HL-60/S4 treated with phorbol 12-myristate 13-acetate at 8.2 ng/mL for 4 days and 3 days (cell line): ENCODE data around the gene USPL1.

Experiments
- in situ Hi-C: fragments of 300-500 bp; cut with MboI; formaldehyde crosslinking; loops from 2 replicates; pipeline ENCODE4 v1.15.0; 2022; ENCODE audit warnings: low sequenced_read_pairs

Gene USPL1

DNA sequence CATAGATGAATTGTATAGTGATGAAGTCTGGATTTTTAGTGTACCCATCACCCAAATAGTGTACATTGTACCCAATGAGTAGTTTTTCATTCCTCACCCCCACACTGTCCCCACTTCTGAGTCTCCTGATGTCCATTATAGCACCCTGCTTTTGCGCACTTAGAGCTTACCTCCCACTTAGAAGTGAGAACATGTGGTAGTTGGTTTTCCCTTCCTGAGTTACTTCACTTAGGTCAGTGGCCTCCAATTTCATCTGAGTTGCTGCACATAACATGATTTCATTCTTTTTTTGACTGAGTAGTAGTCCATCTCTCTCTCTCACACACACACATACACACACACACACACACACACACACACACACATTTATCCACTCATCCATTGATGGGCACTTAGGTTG is 74.4 kb downstream of the USPL1 start:
- in situ Hi-C loops = no loop called here

DNA sequence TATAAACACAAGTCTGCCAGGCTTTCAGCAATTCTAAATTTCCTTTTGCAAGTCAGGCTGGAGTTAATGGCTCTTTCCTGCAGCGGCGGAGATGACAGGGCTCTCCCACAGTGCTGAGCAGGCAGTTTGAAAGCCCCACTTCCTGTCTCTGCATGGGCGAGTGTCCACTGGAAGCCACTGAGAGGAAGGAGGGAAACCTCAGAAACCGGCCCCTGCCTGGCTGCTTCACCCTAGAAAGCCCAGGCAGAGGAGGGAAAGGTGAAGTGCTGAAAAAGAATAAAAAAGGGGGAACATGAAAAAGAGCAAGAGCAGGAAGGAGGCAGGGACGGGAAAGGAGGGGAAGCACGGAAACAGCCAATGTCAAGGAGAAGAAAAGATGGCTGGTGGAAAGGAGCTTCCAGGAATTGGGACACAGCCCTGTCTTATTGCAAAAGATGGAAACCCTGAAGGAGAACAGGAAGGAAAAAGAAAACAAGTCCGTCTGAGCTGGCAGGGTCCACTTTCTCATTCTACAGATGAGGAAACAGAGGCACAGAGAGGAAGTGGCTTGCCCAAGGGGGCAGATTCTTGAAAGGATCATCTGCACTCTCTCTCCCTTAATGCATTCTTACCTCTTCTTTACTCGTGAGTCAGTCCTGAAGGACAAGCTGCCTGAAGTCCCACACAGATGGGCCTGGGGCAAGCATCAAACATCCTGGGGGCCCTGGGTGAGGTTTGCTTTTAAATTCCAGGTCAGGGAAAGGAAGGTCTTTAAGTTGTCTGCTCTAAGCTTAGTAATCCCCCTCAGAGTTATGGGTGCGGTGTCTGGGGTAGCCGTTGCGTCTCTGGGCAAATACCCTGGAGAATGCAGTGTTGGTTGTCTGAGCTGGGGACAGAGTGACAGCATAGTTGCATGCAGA is 78.8 kb downstream of the USPL1 start:
- in situ Hi-C loops = no loop called here

DNA sequence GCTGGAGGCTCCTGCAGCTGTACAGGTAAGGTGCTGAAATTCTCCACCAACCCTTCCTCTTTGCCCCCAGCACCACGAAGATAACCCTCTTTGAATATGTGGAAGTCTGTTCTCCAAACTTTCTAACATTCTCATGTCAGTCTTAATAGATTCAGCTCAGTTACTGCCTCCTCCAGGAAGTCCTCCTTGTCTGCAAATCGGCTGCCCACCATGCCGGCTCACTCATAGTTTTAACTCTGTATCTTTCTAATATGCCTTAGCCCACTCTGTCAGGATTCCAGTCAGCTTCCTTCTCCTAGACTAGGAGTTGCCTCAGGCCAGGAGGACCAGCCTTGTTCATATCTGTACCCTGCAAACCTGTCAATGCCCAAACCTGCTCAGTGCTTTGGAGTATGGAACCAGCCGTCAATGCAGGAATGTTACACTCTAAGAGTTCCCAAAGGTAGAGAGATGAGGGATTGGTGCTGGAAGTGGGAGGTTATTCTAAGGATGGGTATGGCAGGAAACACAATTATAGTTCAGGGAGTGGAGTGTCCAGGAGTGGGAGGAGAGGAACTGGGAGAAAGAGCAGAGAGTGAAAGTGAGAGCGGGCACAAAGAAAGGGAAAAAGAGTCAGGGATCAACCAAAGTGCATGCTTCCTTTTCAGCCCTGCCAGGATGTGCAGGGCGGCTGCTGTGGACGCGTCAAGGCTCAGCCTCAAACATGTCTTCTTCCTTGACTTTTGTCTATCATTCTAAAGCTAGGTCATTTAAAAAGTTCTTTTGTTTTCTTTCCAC is 79.6 kb downstream of the USPL1 start:
- in situ Hi-C loops = no loop called here

DNA sequence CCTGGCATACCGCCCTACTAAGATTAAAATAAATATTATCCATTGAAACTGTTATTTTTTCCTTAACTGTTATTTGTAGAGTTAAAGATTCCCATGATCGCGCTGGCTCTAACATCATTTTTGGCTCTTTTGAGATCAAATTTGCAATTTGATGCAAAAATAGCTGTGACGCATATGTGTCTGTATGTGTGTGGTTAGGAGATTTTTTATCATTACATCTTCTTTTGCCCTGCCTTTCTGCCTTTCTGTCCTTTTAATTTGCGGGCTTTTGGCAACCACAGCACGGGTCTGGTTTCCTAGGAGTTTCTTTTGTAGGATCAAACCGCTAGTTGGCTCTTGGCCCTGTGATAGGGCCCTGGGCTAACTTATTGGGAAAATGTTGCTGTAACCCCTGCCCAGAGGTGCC is 80.3 kb downstream of the USPL1 start:
- in situ Hi-C loops = no loop called here

DNA sequence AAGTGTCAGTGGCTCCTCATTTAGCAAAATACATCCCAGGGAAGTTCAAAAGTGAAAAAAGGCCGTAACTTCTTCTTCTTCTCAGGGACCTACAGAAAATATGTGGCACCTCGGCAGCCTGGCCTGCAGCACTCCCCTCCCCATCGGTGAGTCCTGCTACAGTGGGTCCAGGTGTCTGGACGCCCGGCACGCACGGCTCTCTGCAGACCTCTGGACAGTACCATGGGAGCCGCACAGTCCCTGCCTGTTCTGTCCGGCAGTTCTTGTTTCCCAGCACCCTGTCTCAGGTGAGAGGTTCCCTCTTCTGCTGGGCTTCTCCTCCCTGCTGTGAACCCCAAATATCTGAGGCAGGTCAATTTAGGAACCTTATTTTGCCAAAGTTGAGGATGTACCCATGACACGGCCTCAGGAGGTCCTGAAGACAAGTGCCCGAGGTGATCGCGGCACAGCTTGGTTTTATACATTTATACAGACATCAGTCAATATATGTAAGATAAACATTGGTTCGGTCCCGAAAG is 80.8 kb downstream of the USPL1 start:
- in situ Hi-C loops = no loop called here

DNA sequence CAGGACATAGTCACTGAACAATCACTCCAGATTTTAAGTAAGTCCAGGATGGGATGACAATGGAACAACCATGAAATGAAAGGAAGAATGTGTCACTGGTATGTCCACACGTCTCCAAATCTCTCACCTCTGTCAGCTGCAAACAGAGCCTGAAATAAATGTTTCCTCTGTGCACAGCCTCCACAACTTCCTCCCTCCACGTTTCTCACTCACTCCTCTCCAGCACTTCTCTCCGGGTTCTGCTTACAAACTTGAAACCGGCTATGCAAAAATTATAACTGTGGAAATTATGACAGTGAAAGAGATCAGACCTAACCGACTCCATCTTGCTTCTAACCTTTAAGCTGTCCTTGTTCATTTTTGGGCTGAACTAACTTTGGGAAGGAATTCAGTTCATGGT is 82.6 kb downstream of the USPL1 start:
- in situ Hi-C loops = no loop called here

DNA sequence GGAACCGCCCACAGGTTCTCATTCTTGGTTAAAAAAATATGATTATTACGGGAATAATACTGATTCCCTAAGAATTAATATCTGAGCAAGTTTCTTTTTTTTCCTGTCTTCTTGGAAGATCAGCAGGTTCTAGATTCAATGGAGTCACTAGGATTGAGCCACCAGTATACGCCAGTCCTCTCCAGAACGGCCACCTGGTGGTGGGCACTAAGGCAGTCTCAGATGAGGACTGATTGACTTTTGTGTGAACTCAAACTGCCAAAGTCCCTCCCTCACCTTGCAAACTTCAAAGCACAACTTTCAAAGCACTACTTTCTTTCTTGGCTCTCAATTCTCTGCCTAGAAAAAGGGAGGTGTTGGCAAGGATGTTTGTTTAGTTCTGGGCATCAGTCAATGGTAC is 84.3 kb downstream of the USPL1 start:
- in situ Hi-C loops = no loop called here

DNA sequence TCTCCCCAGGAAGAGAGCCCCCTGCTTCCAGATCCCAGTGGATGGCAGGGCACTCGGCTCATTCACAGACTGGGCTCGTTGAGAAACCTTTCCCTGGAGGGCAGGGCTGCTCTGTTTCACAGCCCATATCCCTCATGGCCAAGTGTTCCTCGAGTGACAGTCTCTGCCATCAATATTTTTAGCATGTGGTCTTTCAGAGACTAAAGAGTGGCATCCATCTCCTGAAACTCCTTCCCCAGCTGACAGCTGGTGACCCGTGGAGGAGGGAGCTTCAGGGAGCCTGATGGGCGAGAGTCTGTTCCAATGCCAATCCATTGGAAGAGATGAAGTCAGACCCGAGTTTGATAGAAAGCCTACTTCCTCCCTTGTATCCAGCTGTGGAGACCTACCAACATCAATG is 86.9 kb downstream of the USPL1 start:
- in situ Hi-C loops = no loop called here

DNA sequence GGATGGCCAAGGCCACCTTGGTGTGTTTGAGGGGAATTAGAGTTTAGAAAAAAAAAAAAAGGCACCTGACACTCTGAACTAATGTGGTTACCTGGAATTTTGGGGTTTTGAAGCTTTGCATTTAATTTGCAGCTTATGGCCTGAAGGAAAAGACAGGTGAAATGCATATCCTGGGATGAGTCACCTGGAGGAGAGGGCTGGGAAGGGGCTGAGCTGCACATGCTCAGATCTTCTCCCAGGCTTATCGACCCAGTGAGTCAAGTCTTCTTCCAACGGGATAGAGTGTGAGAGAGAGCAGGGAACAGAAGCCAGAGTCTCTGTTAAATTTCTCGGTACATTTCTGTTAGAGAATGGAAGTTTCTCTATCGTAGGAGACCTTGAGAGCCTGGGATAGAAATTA is 88.0 kb downstream of the USPL1 start:
- in situ Hi-C loops = no loop called here

DNA sequence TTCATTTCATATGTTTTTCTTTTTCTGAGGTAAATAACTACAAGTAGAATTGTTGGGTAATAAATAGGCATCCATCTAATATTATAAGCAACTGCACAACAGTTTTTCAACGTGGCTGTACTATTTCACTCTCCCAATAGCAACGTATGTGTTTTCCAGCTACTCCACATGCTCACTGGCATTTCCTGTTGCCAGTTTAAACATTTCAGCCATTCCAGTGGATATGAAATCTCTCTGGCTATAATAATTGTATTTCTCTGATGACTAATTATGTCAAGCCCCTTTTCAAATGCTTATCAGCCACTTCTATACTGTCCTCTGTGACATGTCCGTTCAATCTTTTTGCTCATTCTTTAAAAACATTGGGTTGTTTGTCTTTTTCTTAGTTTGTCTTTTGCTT is 90.8 kb downstream of the USPL1 start:
- in situ Hi-C loops = no loop called here
